ENCODE data around the gene ZCCHC8. TPM values are rescaled to one million over a fixed set of nuclear protein-coding genes. Genes with fewer than 3 reads are reported as not detected.
"Not testable (repeated sequence)": the region's sequence is repeated elsewhere in the genome, so short reads cannot be mapped to it uniquely, and the experiment has no call there.

ZCCHC8 gene
- total and polyA plus RNA-seq, 2 of the 4 experiments (the other 2 are of a cell fraction), result 9.5 to 12.7 TPM

- H3K27ac ChIP-seq (ENCODE audit: insufficient read depth, low read length); H3K4me1 ChIP-seq (ENCODE audit: control insufficient read depth, insufficient read depth, low read length); H3K4me2 ChIP-seq (ENCODE audit: low read depth, low read length); CTCF ChIA-PET; H4K8ac ChIP-seq (ENCODE audit: low read depth in 2 of 2, low read length in 2 of 2); H3K23ac ChIP-seq (ENCODE audit: low read depth, low read length); H3K56ac ChIP-seq (ENCODE audit: extremely low read depth, insufficient read depth, low read length); ATAC-seq (ENCODE audit: low read depth); H3K9me1 ChIP-seq (ENCODE audit: insufficient read depth, low read length); in situ Hi-C loops (cut with MboI; ENCODE audit: low sequenced_read_pairs); intact Hi-C loops (cut with micrococcal nuclease); H2AK9ac ChIP-seq (replicated peaks; ENCODE audit: low read depth, low read length, poor library complexity); dilution Hi-C loops (cut with HindIII; ENCODE audit: low sequenced_read_pairs, unreplicated experiment); H4K5ac ChIP-seq (ENCODE audit: low read depth, low read length); H3K18ac ChIP-seq (ENCODE audit: low read depth, low read length); H3K4me3 ChIP-seq (ENCODE audit: insufficient read depth, low read depth, low read length); H3K9me3 ChIP-seq (ENCODE audit: control insufficient read depth, insufficient read depth, low read length); H2BK20ac ChIP-seq (ENCODE audit: low read depth, low read length); BruUV-seq (replicated peaks); H3K4ac ChIP-seq (ENCODE audit: low read depth, low read length); DNase-seq; POLR2A ChIA-PET (ENCODE audit: unreplicated experiment); H3K9ac ChIP-seq (ENCODE audit: low read depth, low read length); H2AK5ac ChIP-seq (ENCODE audit: low read depth, low read length); H3K27me3 ChIP-seq (ENCODE audit: control insufficient read depth, insufficient read depth, low read length); H2BK120ac ChIP-seq (ENCODE audit: low read depth, low read length); H2BK15ac ChIP-seq (ENCODE audit: low read depth, low read length); H2AFZ ChIP-seq (replicated peaks; ENCODE audit: low read length, poor library complexity); H3K14ac ChIP-seq (replicated peaks; ENCODE audit: low read depth, low read length); H2BK5ac ChIP-seq (ENCODE audit: low read depth, low read length, poor library complexity, severe bottlenecking); H4K91ac ChIP-seq (ENCODE audit: insufficient read depth, low read depth, low read length): not testable (repeated sequence)
- H3K79me1 ChIP-seq (ENCODE audit: low read depth in 1 of 2, low read length in 2 of 2), result peaks cover 16 to 53% of the 10 kb centered on the region in 2 experiments
- H3K36me3 ChIP-seq (ENCODE audit: control insufficient read depth, insufficient read depth, low read length), result peaks cover 41% of the 10 kb centered on the region
- 97% methylated on average over 3 of the region's 3 CpGs; no CpG with 5 or more reads in 1 of the 2 experiments for WGBS, 2 experiments (ENCODE audit: extremely low coverage in 2 of 2, insufficient read length in 1 of 2)
- H4K20me1 ChIP-seq (ENCODE audit: insufficient read depth, low read length), result peaks cover 15% of the 10 kb centered on the region; the same call in 1 of the 2 replicates
Measured at GRCh38 chr12:122487807-122488206, 12.9 kb downstream of the ZCCHC8 start.

Data from IMR-90 (cell line).